Kidney (tissue), 14 donors: ENCODE results near the gene SLC4A5. TPM values are rescaled to one million over a fixed set of nuclear protein-coding genes. Genes with fewer than 3 reads are reported as not detected.

Experiments used
- DNase-seq, 5 donors: peaks; one replicate each; pipeline ENCODE4 v3.0.0-alpha.2; 2013 to 2020
- FAIRE-seq: peaks from 2 replicates; lab custom pipeline; 2012; peaks lifted over from hg19 to GRCh38; lab: Jason Lieb, UNC
- H3K27ac ChIP-seq, 2 donors: one replicate each; pipeline ENCODE4 v1.7.0; 2013; ENCODE audit warnings: low read depth in 2 of 2, low read length in 2 of 2, inconsistent platforms in 1 of 2
- H3K27me3 ChIP-seq: one replicate; pipeline ENCODE4 v1.7.1; 2013; ENCODE audit warnings: low read length, inconsistent platforms; ENCODE audit not compliant: control insufficient read depth, insufficient read depth
- H3K36me3 ChIP-seq, 3 donors: one replicate each; pipeline versions ENCODE4 v1.7.0 to v1.7.1; 2013; ENCODE audit warnings: low read length in 3 of 3, control low read depth in 1 of 3, inconsistent platforms in 1 of 3; ENCODE audit not compliant: insufficient read depth in 3 of 3, control insufficient read depth in 2 of 3
- H3K4me1 ChIP-seq, 3 donors: one replicate each; pipeline versions ENCODE4 v1.7.0 to v1.7.1; 2013; ENCODE audit warnings: low read length in 3 of 3, inconsistent platforms in 1 of 3, low read depth in 1 of 3; ENCODE audit not compliant: control insufficient read depth in 2 of 3, insufficient read depth in 2 of 3
- H3K4me3 ChIP-seq, 3 donors: one replicate each; pipeline versions ENCODE4 v1.7.0 to v1.8.1; 2013; ENCODE audit warnings: low read length in 3 of 3, control low read depth in 1 of 3, inconsistent platforms in 1 of 3
- H3K9ac ChIP-seq, 3 donors: one replicate each; pipeline versions ENCODE4 v1.7.0 to v1.7.1; 2013; ENCODE audit warnings: low read length in 3 of 3, control low read depth in 1 of 3, inconsistent platforms in 1 of 3
- H3K9me3 ChIP-seq, 3 donors: one replicate each; pipeline versions ENCODE4 v1.7.0 to v1.7.1; 2013; ENCODE audit warnings: low read length in 3 of 3, control low read depth in 1 of 3, inconsistent platforms in 1 of 3; ENCODE audit not compliant: control insufficient read depth in 2 of 3, insufficient read depth in 1 of 3
- CTCF ChIP-seq: IDR thresholded peaks from 3 replicates; pipeline ENCODE4 v1.5.1; 2012; ENCODE audit warnings: mild to moderate bottlenecking, moderate library complexity, borderline replicate concordance; ENCODE audit not compliant: insufficient read depth; ENCODE audit errors: extremely low read depth
- intact Hi-C: fragments of 100-400 bp; cut with DNase I; formaldehyde crosslinking; loops from one replicate; pipeline ENCODE4 v1.11.1; 2022
- polyA plus RNA-seq: library from polyadenylated mRNA; stranded (reverse); fragments of 350-450 nt; fragmentation: Illumina TruSeq; extraction: RNeasy Lipid Tissue Mini Kit (QIAGEN cat#74804); gene quantifications from one replicate; pipeline ENCODE4 v1.2.3, GENCODE V29; 2014; ENCODE audit warnings: low read depth, low replicate concordance; ENCODE audit not compliant: insufficient read depth
- total RNA-seq: library from RNA; stranded (reverse); fragmentation: NEBNext Ultra II Directional; extraction: Animal tissue kit (Norgen Biotek cat#: 25700); gene quantifications from one replicate; pipeline ENCODE4 v1.2.1, GENCODE V29; 2021
- donor health status: control.
- donor health status: control.
- donor health status: control.
- donor health status: control.
- donor health status: control.
- donor health status: DM: yes; HTN: yes; CAD: no.
- donor health status: Normal renal cell carcinoma (clear cell type).

The SLC4A5 gene
- total and polyA plus RNA-seq, 2 donors from 2014 or later: 1.1 to 5.2 TPM

GRCh38 chr2:74302865-74303264, 40.4 kb downstream of the SLC4A5 start:
- Histone ChIP-seq H3K4me3 (no peak overlapping the region), H3K9me3 (peaks cover 0 to 2% (median 0%) of the 10 kb centered on the region in 3 donors), H3K9ac (no peak overlapping the region), H3K4me1 (peaks cover 0 to 3% (median 0%) of the 10 kb centered on the region in 3 donors), H3K36me3 (no peaks in the 10 kb centered on the region), H3K27me3 (no peaks in the 10 kb centered on the region), H3K27ac (no peak overlapping the region)
- DNase-seq: no peak
- no peak for TF ChIP-seq CTCF
- intact Hi-C loops: no loop called here
- no peak for FAIRE-seq

GRCh38 chr2:74301262-74301661, 42.0 kb downstream of the SLC4A5 start:
- Histone ChIP-seq H3K9ac (no peak overlapping the region), H3K36me3 (no peaks in the 10 kb centered on the region), H3K27ac (no peak overlapping the region), H3K27me3 (no peaks in the 10 kb centered on the region), H3K4me3 (no peak overlapping the region), H3K4me1 (peaks cover 0 to 3% (median 0%) of the 10 kb centered on the region in 3 donors), H3K9me3 (peaks cover 0 to 2% (median 0%) of the 10 kb centered on the region in 3 donors)
- intact Hi-C loops: no loop called here
- FAIRE-seq: no peak
- DNase-seq: no peak
- TF ChIP-seq CTCF: no peak

- H3K9ac ChIP-seq: no peak overlapping the region
- DNase-seq: no peak
- H3K4me3 ChIP-seq: no peak overlapping the region
- H3K27me3 ChIP-seq: no peaks in the 10 kb centered on the region
- intact Hi-C loops: no loop called here
- H3K9me3 ChIP-seq: peaks cover 0 to 2% (median 0%) of the 10 kb centered on the region in 3 donors
- peaks cover 0 to 3% (median 0%) of the 10 kb centered on the region in 3 donors for H3K4me1 ChIP-seq
- H3K36me3 ChIP-seq: no peaks in the 10 kb centered on the region
- H3K27ac ChIP-seq: no peak overlapping the region
- no peak for TF ChIP-seq CTCF
- FAIRE-seq: no peak
Observed at GRCh38 chr2:74300506-74300905, 42.7 kb downstream of the SLC4A5 start.

- DNase-seq (no peak), FAIRE-seq (no peak)
- TF ChIP-seq CTCF: no peak
- intact Hi-C loops: no loop called here
- no peak overlapping the region for H3K4me3 ChIP-seq
- H3K9me3 ChIP-seq: peaks cover 0 to 2% (median 0%) of the 10 kb centered on the region in 3 donors
- no peaks in the 10 kb centered on the region for H3K4me1 ChIP-seq
- H3K27me3 ChIP-seq: no peaks in the 10 kb centered on the region
- H3K27ac ChIP-seq: no peak overlapping the region
- no peak overlapping the region for H3K9ac ChIP-seq
- H3K36me3 ChIP-seq: no peaks in the 10 kb centered on the region
Observed at GRCh38 chr2:74297950-74298349, 45.3 kb downstream of the SLC4A5 start.
